GM12865 (cell line): ENCODE data around the gene EIF4G1.

Experiments used
- DNase-seq: peaks from one replicate; pipeline ENCODE4 v3.0.0; 2010; ENCODE audit warnings: low read depth
- H3K4me3 ChIP-seq: 2 replicates; pipeline ENCODE4 v1.5.1; 2011; ENCODE audit warnings: mild to moderate bottlenecking, low read depth, low read length, control low read depth
- CTCF ChIP-seq: IDR thresholded peaks from 2 replicates; pipeline ENCODE4 v1.5.1; 2011; ENCODE audit warnings: low read length, control low read depth, low read depth, inconsistent platforms; ENCODE audit not compliant: insufficient read depth; ENCODE audit errors: missing control alignments

Gene EIF4G1

GRCh38 chr3:184351511-184352148 is 37.2 kb downstream of the EIF4G1 start:
- no peak for DNase-seq
- TF ChIP-seq CTCF: no peak
- H3K4me3 ChIP-seq: no peak overlapping the region

- DNase-seq: no peak
- TF ChIP-seq CTCF: no peak
These were observed 37.9 kb downstream of the EIF4G1 start for GRCh38 chr3:184352149-184352785.

GRCh38 chr3:184352897-184353545 is 38.6 kb downstream of the EIF4G1 start:
- no peak for DNase-seq
- TF ChIP-seq CTCF: no peak
- H3K4me3 ChIP-seq: no peak overlapping the region

More at GRCh38 chr3:184352149-184352785, 37.9 kb downstream of the EIF4G1 start:
- no peak overlapping the region for H3K4me3 ChIP-seq

GRCh38 chr3:184353546-184353941 is 39.1 kb downstream of the EIF4G1 start:
- DNase-seq: no peak
- no peak overlapping the region for H3K4me3 ChIP-seq
- TF ChIP-seq CTCF: no peak

GRCh38 chr3:184354121-184354728 is 39.8 kb downstream of the EIF4G1 start:
- peak; percentile 78 for TF ChIP-seq CTCF
- no peak overlapping the region for H3K4me3 ChIP-seq
- peak; percentile 51 for DNase-seq

- no peak for DNase-seq
- no peak for TF ChIP-seq CTCF
- no peak overlapping the region for H3K4me3 ChIP-seq
These were observed 40.3 kb downstream of the EIF4G1 start for GRCh38 chr3:184354754-184355153.
